IMR-90 (cell line): Measurements from ENCODE around the gene DLGAP4. TPM values are rescaled to one million over a fixed set of nuclear protein-coding genes. Genes with fewer than 3 reads are reported as not detected.

Source experiments
- ATAC-seq: fragments of 200-7000 bp; cut with Tn5 transposase; 2 replicates; pipeline ENCODE4 v1.9.1; 2020; ENCODE audit warnings: low read depth, mild to moderate bottlenecking, moderate library complexity
- BruUV-seq: library from RNA; stranded (reverse); fragments of 400-500 nt; replicated peaks from 2 replicates; lab custom pipeline; 2021; lab: Mats Ljungman, UMichigan
- CTCF ChIA-PET: fragments of 300-600 bp; formaldehyde crosslinking; extraction: SDS; loops from one replicate; lab custom pipeline; 2021; ENCODE audit warnings: antibody characterized with exemption; lab: Yijun Ruan, JAX
- POLR2A ChIA-PET: fragments of 300-600 bp; sonication (Branson Sonifier 250); formaldehyde crosslinking; loops from one replicate; lab custom pipeline; 2022; ENCODE audit warnings: antibody characterized with exemption; ENCODE audit not compliant: unreplicated experiment; lab: Charles Lee
- DNase-seq: peaks from one replicate; pipeline ENCODE4 v3.0.0; 2013
- H2AFZ ChIP-seq: replicated peaks from 2 replicates; pipeline ENCODE3; 2013; ENCODE audit warnings: low read length, mild to moderate bottlenecking; ENCODE audit not compliant: poor library complexity
- H2AK5ac ChIP-seq: 2 replicates; pipeline ENCODE4 v1.6.1; 2013; ENCODE audit warnings: low read depth, low read length, inconsistent platforms
- H2AK9ac ChIP-seq: replicated peaks from 2 replicates; pipeline ENCODE3; 2013; ENCODE audit warnings: mild to moderate bottlenecking, low read depth, low read length, moderate library complexity; ENCODE audit not compliant: poor library complexity
- H2BK120ac ChIP-seq: 2 replicates; pipeline ENCODE4 v1.6.1; 2013; ENCODE audit warnings: low read depth, low read length, inconsistent platforms
- H2BK15ac ChIP-seq: 3 replicates; pipeline ENCODE4 v1.6.1; 2013; ENCODE audit warnings: low read depth, low read length, inconsistent platforms
- H2BK20ac ChIP-seq: 2 replicates; pipeline ENCODE4 v1.6.1; 2013; ENCODE audit warnings: low read depth, mild to moderate bottlenecking, inconsistent platforms, low read length, moderate library complexity
- H2BK5ac ChIP-seq: 2 replicates; pipeline ENCODE4 v1.6.1; 2013; ENCODE audit warnings: mild to moderate bottlenecking, low read depth, low read length, inconsistent platforms; ENCODE audit not compliant: poor library complexity, severe bottlenecking
- H3K14ac ChIP-seq: replicated peaks from 2 replicates; pipeline ENCODE4 v1.6.1; 2013; ENCODE audit warnings: low read depth, low read length, inconsistent platforms
- H3K18ac ChIP-seq: 2 replicates; pipeline ENCODE4 v1.6.1; 2013; ENCODE audit warnings: low read depth, low read length, control low read depth
- H3K23ac ChIP-seq: 2 replicates; pipeline ENCODE4 v1.6.1; 2013; ENCODE audit warnings: low read depth, low read length, inconsistent platforms
- H3K27ac ChIP-seq: 2 replicates; pipeline ENCODE4 v1.5.1; 2013; ENCODE audit warnings: mild to moderate bottlenecking, control low read depth, low read length; ENCODE audit not compliant: insufficient read depth
- H3K27me3 ChIP-seq: 2 replicates; pipeline ENCODE4 v1.6.1; 2013; ENCODE audit warnings: low read length; ENCODE audit not compliant: control insufficient read depth, insufficient read depth
- H3K36me3 ChIP-seq: 2 replicates; pipeline ENCODE4 v1.6.1; 2013; ENCODE audit warnings: low read length, mixed read lengths; ENCODE audit not compliant: control insufficient read depth, insufficient read depth
- H3K4ac ChIP-seq: 2 replicates; pipeline ENCODE4 v1.6.1; 2013; ENCODE audit warnings: low read depth, low read length, inconsistent platforms
- H3K4me1 ChIP-seq: 2 replicates; pipeline ENCODE4 v1.6.1; 2013; ENCODE audit warnings: low read length, mixed read lengths; ENCODE audit not compliant: control insufficient read depth, insufficient read depth
- H3K4me2 ChIP-seq: 2 replicates; pipeline ENCODE4 v1.6.1; 2013; ENCODE audit warnings: low read depth, mild to moderate bottlenecking, control low read depth, low read length, moderate library complexity
- H3K4me3 ChIP-seq: 2 replicates; pipeline ENCODE4 v1.5.1; 2013; ENCODE audit warnings: low read depth, mild to moderate bottlenecking, control low read depth, low read length, moderate library complexity; ENCODE audit not compliant: insufficient read depth
- H3K56ac ChIP-seq: 2 replicates; pipeline ENCODE4 v1.6.1; 2013; ENCODE audit warnings: low read length, inconsistent platforms; ENCODE audit not compliant: insufficient read depth; ENCODE audit errors: extremely low read depth
- H3K79me1 ChIP-seq, 2 experiments: 2 replicates each; pipeline ENCODE4 v1.6.1; 2013; ENCODE audit warnings: low read length in 2 of 2, inconsistent platforms in 1 of 2, low read depth in 1 of 2
- H3K9ac ChIP-seq: 2 replicates; pipeline ENCODE4 v1.6.1; 2013; ENCODE audit warnings: low read depth, low read length, control low read depth
- H3K9me1 ChIP-seq: 2 replicates; pipeline ENCODE4 v1.6.1; 2013; ENCODE audit warnings: low read length, inconsistent platforms; ENCODE audit not compliant: insufficient read depth
- H3K9me3 ChIP-seq: 2 replicates; pipeline ENCODE4 v1.6.1; 2013; ENCODE audit warnings: low read length; ENCODE audit not compliant: control insufficient read depth, insufficient read depth
- H4K20me1 ChIP-seq: 2 replicates; pipeline ENCODE4 v1.6.1; 2013; ENCODE audit warnings: low read length, inconsistent platforms; ENCODE audit not compliant: insufficient read depth
- H4K5ac ChIP-seq: 2 replicates; pipeline ENCODE4 v1.6.1; 2013; ENCODE audit warnings: mild to moderate bottlenecking, low read depth, low read length, control low read depth
- H4K8ac ChIP-seq, 2 experiments: 2 replicates each; pipeline ENCODE4 v1.6.1; 2013; ENCODE audit warnings: low read depth in 2 of 2, low read length in 2 of 2, control low read depth in 1 of 2, inconsistent platforms in 1 of 2
- H4K91ac ChIP-seq: 2 replicates; pipeline ENCODE4 v1.6.1; 2013; ENCODE audit warnings: low read depth, low read length, inconsistent platforms; ENCODE audit not compliant: insufficient read depth
- BHLHE40 ChIP-seq: fragments of 150-350 bp; IDR thresholded peaks from 2 replicates; pipeline ENCODE4 v1.6.1; 2016; ENCODE audit warnings: mild to moderate bottlenecking, low read depth, low read length
- CHD1 ChIP-seq: IDR thresholded peaks from 2 replicates; pipeline ENCODE4 v1.6.1; 2012; ENCODE audit warnings: low read depth, low read length, improper control_type of control experiment
- MAFK ChIP-seq: IDR thresholded peaks from 2 replicates; pipeline ENCODE4 v1.6.1; 2012; ENCODE audit warnings: low read depth, low read length, improper control_type of control experiment
- MXI1 ChIP-seq: IDR thresholded peaks from 2 replicates; pipeline ENCODE4 v1.6.1; 2012; ENCODE audit warnings: low read depth, mild to moderate bottlenecking, low read length, moderate library complexity, borderline replicate concordance
- RFX5 ChIP-seq: IDR thresholded peaks from 2 replicates; pipeline ENCODE4 v1.8.0; 2012; ENCODE audit warnings: low read depth, mild to moderate bottlenecking, low read length, moderate library complexity
- SMC3 ChIP-seq: fragments of 150-350 bp; IDR thresholded peaks from 2 replicates; pipeline ENCODE4 v1.6.1; 2016; ENCODE audit warnings: low read depth, mild to moderate bottlenecking, antibody characterized with exemption, low read length, moderate library complexity
- WGBS, 2 experiments: methylation state at CpG; one replicate each; pipeline versions ENCODE4 v1.1.5 to v1.1.7; 2013; ENCODE audit warnings: missing lambda C conversion rate in 2 of 2; ENCODE audit not compliant: insufficient read length in 1 of 2; ENCODE audit errors: extremely low coverage in 2 of 2; 5-methylcytosine and 5-hydroxymethylcytosine counted together
- dilution Hi-C: fragments of 300-500 bp; cut with HindIII; formaldehyde crosslinking; loops from one replicate; pipeline ENCODE4 v1.14.3; 2018; ENCODE audit warnings: low sequenced_read_pairs; ENCODE audit not compliant: unreplicated experiment
- in situ Hi-C: fragments of 300-500 bp; cut with MboI; formaldehyde crosslinking; loops from 3 replicates; pipeline ENCODE4 v1.14.3; 2019; ENCODE audit warnings: low sequenced_read_pairs, inconsistent platforms, mixed read lengths
- intact Hi-C: fragments of 100-400 bp; cut with micrococcal nuclease; formaldehyde crosslinking; loops from 2 replicates; pipeline ENCODE4 v1.10.0; 2022
- polyA plus RNA-seq, 3 experiments: library from polyadenylated mRNA; depleted of rRNA; stranded (reverse); fragments of >200 nt; gene quantifications; 2 replicates each; pipeline ENCODE4 v1.2.3, GENCODE V29; 2012; ENCODE audit warnings: low replicate concordance in 1 of 3
- total RNA-seq: library from RNA; depleted of rRNA; stranded (reverse); fragments of >200 nt; gene quantifications from 2 replicates; pipeline ENCODE4 v1.2.3, GENCODE V29; 2012
- TF ChIP-seq, protein P1 (sequence below): fragments of 150-350 bp; IDR thresholded peaks from 2 replicates; pipeline ENCODE4 v1.6.1; 2016; ENCODE audit warnings: low read depth, mild to moderate bottlenecking, low read length, moderate library complexity, borderline replicate concordance

Gene DLGAP4
- total and polyA plus RNA-seq, 2 of the 4 experiments (the other 2 are of a cell fraction), result 32.3 to 73.2 TPM

DNA sequence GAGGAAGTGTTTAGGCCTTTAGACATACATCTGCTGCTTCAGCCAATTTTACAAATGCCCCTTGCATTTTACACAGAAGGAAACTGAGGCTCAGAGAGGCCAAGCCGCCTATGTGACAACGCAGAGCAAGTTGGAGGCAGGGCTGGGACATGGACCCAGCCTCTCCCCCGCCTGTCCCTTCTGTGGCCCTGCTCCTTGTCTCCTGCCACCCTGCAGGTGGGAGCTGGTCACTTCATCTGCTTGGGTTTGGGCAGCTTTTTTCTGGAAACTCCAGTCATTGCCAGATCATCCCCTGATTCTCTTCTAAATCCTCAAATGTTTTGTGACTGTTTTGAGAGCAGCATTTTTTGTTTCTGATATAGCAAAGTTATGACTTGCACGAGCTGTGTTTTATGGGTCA is 68.9 kb downstream of the DLGAP4 start:
- Histone ChIP-seq H3K14ac (no peak overlapping the region), H3K18ac (no peak overlapping the region), H3K27ac (no peak overlapping the region), H3K9me3 (no peaks in the 10 kb centered on the region), H3K23ac (no peak overlapping the region), H2BK5ac (no peak overlapping the region), H4K8ac (no peak overlapping the region), H2BK15ac (no peak overlapping the region), H3K4me3 (no peak overlapping the region), H2AK9ac (no peak overlapping the region), H3K9me1 (0 out of 2 replicates have a peak, but pooled peaks cover 3% of the 10 kb centered on the region), H2BK120ac (no peak overlapping the region), H2BK20ac (no peak overlapping the region), H2AK5ac (no peak overlapping the region), H3K4ac (no peak overlapping the region), H4K5ac (no peak overlapping the region), H2AFZ (no peak overlapping the region), H3K36me3 (no peaks in the 10 kb centered on the region), H4K20me1 (no peaks in the 10 kb centered on the region), H3K9ac (no peak overlapping the region), H3K79me1 (no peaks in the 10 kb centered on the region), H3K27me3 (peaks cover 24% of the 10 kb centered on the region), H3K56ac (no peak overlapping the region), H4K91ac (no peak overlapping the region), H3K4me2 (no peak overlapping the region), H3K4me1 (no peaks in the 10 kb centered on the region)
- no TSS peak for BruUV-seq
- no peak for TF ChIP-seq MAFK
- no peak for TF ChIP-seq BHLHE40
- no peak for TF ChIP-seq CHD1
- no peak for TF ChIP-seq MXI1
- TF ChIP-seq SMC3, result no peak
- TF ChIP-seq, protein P1, sequence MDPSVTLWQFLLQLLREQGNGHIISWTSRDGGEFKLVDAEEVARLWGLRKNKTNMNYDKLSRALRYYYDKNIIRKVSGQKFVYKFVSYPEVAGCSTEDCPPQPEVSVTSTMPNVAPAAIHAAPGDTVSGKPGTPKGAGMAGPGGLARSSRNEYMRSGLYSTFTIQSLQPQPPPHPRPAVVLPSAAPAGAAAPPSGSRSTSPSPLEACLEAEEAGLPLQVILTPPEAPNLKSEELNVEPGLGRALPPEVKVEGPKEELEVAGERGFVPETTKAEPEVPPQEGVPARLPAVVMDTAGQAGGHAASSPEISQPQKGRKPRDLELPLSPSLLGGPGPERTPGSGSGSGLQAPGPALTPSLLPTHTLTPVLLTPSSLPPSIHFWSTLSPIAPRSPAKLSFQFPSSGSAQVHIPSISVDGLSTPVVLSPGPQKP, result no peak
- no peak for TF ChIP-seq RFX5
- in situ Hi-C loops (no loop called here), intact Hi-C loops (no loop called here), dilution Hi-C loops (no loop called here)
- ATAC-seq, result no peak
- CTCF ChIA-PET, result no interaction called here
- no CpG with 5 or more reads among the region's 4 CpGs for WGBS, 2 experiments
- no peak for DNase-seq
- POLR2A ChIA-PET, result no interaction called here
